AG10803 (cell line): ENCODE measurements around the gene NAPA.

ENCODE experiments used
- DNase-seq: peaks from one replicate; pipeline ENCODE4 v3.0.0; 2010; ENCODE audit warnings: low read depth
- H3K4me3 ChIP-seq: 2 replicates; pipeline ENCODE4 v1.5.1; 2011; ENCODE audit warnings: mild to moderate bottlenecking, low read length, control low read depth
- TF ChIP-seq, protein P1 (sequence below): conservative IDR thresholded peaks from 2 replicates; pipeline ENCODE4 v1.5.1; 2011; ENCODE audit warnings: mild to moderate bottlenecking, low read length, control low read depth, inconsistent platforms

NAPA gene

GRCh38 chr19:47467914-47468313 lies 46.9 kb downstream of the NAPA start:
- no peak for DNase-seq
- H3K4me3 ChIP-seq, result no peak overlapping the region
- TF ChIP-seq, protein P1, sequence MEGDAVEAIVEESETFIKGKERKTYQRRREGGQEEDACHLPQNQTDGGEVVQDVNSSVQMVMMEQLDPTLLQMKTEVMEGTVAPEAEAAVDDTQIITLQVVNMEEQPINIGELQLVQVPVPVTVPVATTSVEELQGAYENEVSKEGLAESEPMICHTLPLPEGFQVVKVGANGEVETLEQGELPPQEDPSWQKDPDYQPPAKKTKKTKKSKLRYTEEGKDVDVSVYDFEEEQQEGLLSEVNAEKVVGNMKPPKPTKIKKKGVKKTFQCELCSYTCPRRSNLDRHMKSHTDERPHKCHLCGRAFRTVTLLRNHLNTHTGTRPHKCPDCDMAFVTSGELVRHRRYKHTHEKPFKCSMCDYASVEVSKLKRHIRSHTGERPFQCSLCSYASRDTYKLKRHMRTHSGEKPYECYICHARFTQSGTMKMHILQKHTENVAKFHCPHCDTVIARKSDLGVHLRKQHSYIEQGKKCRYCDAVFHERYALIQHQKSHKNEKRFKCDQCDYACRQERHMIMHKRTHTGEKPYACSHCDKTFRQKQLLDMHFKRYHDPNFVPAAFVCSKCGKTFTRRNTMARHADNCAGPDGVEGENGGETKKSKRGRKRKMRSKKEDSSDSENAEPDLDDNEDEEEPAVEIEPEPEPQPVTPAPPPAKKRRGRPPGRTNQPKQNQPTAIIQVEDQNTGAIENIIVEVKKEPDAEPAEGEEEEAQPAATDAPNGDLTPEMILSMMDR, result no peak

DNA sequence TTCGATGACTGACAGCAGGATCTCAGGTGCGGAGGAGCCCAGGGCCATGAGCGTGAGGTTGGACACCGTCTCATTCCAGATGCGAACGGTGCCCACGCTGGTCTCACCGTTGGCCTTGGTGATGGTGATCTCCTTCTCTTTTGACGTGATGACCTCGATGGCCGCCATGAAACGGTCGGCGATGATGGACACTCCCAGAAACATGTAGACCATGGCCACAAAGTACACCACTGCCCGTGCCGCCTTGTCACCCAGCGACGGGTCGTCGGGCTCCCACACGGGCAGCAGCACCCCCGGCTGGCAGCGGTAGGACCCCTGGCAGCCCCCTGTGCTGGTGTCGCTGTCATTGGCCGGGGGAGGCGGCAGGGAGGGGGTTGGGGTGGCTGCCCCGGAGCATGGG lies 48.9 kb downstream of the NAPA start:
- H3K4me3 ChIP-seq, result no peak overlapping the region
- DNase-seq, result no peak
- TF ChIP-seq, protein P1, result no peak

GRCh38 chr19:47464675-47465419 lies 50.0 kb downstream of the NAPA start:
- DNase-seq, result no peak
- TF ChIP-seq, protein P1, result no peak
- no peak overlapping the region for H3K4me3 ChIP-seq

DNA sequence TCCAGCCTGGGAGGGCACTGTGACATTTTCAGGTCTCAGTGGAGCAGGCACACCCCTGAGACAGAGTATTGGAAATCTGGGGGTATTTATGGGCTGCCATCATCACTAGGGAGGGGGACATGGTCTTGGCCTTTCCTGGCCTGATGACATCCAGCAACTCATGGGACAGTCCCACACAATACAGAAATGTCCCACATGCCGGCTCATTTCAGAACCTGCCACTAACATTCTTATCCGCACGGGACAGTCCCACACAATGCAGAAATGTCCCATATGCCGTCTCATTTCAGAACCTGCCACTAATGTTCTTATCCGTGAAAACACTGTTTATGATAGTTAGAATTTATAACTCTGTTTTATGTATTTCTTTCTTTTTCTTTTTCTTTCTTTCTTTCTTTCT lies 53.0 kb downstream of the NAPA start:
- TF ChIP-seq, protein P1, result no peak
- no peak overlapping the region for H3K4me3 ChIP-seq
- DNase-seq, result no peak

DNA sequence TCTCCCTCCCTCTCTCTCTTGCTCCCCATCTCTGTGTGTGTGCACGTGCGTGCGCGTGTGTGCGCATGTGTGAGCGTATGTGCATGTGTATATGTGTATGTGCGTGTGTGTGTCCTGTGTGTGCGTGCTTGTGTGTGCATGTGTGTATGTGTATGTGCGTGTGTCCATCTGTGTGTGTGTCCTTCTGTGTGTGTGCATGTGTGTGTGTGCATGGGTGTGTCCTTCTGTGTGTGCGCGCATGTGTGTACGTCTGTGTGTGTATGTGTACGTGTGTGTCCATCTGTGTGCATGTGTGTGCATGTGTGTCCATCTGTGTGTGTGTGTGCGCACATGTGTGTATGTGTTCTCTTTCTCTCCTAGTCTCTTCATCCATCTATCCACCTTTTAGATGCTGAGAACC lies 55.4 kb downstream of the NAPA start:
- DNase-seq, result no peak
- no peak overlapping the region for H3K4me3 ChIP-seq
- TF ChIP-seq, protein P1, result no peak

DNA sequence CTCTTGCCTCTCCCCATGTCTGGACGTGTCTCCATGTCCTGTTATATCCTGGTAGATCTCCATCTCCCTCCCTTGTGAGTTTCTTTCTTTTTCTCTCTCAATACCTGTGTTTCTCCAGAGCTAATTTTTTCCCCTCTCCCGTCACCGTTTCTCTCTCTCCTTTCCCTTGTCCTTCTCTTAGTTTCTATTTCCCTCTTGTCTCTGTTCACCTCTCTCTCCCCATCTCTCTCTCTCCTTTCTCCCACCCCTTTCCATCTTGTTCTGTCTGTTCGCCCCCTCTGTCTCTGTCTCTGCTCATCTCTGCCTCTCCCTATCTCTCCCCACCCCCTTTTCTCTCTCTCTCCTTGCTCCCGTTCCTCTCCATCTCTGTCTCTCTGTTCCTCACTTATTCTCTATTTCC lies 56.2 kb downstream of the NAPA start:
- TF ChIP-seq, protein P1, result no peak
- DNase-seq, result no peak
- no peak overlapping the region for H3K4me3 ChIP-seq

- no peak overlapping the region for H3K4me3 ChIP-seq
- TF ChIP-seq, protein P1, result no peak
These were observed 58.0 kb downstream of the NAPA start for GRCh38 chr19:47456721-47457474.

More at GRCh38 chr19:47456721-47457474, 58.0 kb downstream of the NAPA start:
- no peak for DNase-seq
